ENCODE results near the gene SLC9C1.

DNA sequence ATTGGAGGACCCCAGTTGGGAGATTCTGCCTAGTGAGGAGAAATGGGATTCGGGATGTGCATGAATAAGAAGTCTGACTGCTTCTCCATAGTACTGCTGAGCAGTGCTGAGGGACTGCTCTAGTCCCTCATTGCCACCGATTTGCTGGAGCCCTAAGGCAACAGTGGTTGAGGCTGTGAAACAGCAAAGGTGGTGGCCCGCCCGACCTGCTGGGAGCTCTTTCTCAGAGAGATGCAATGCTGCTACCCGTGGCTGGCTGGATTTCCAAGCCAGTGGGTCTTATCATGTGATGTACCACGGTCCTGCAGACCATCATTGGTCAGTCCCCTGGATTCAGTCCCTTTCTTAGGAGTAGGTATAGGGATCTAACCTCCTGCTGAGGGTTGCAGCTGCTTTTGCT, 118.4 kb downstream of the SLC9C1 start:
- TF ChIP-seq, protein P1, sequence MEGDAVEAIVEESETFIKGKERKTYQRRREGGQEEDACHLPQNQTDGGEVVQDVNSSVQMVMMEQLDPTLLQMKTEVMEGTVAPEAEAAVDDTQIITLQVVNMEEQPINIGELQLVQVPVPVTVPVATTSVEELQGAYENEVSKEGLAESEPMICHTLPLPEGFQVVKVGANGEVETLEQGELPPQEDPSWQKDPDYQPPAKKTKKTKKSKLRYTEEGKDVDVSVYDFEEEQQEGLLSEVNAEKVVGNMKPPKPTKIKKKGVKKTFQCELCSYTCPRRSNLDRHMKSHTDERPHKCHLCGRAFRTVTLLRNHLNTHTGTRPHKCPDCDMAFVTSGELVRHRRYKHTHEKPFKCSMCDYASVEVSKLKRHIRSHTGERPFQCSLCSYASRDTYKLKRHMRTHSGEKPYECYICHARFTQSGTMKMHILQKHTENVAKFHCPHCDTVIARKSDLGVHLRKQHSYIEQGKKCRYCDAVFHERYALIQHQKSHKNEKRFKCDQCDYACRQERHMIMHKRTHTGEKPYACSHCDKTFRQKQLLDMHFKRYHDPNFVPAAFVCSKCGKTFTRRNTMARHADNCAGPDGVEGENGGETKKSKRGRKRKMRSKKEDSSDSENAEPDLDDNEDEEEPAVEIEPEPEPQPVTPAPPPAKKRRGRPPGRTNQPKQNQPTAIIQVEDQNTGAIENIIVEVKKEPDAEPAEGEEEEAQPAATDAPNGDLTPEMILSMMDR (conservative IDR thresholded peaks at IDR 0.05; ENCODE audit: low read depth, low read length): no peak
- TF ChIP-seq EZH2 (IDR thresholded peaks at IDR 0.05; ENCODE audit: low read length, unreplicated experiment): no peak
